Transverse colon (tissue), 4 donors: ENCODE results near the gene CHD6. TPM values are rescaled to one million over a fixed set of nuclear protein-coding genes. Genes with fewer than 3 reads are reported as not detected.

ENCODE experiments used
- DNase-seq: peaks from one replicate; pipeline ENCODE4 v3.0.0-alpha.2; 2019
- H3K27ac ChIP-seq, 4 donors: fragments of 200-600 bp; sonication (generic); 2 replicates each; pipeline ENCODE4 v1.5.1; 2016 to 2018; ENCODE audit warnings: inconsistent platforms in 4 of 4
- H3K27me3 ChIP-seq: fragments of 200-600 bp; sonication (generic); 2 replicates; pipeline ENCODE4 v1.5.1; 2017; ENCODE audit warnings: inconsistent platforms
- H3K36me3 ChIP-seq, 4 donors: fragments of 200-600 bp; sonication (generic); 2 replicates each; pipeline ENCODE4 v1.5.1; 2017 to 2019; ENCODE audit warnings: inconsistent platforms in 4 of 4
- H3K4me1 ChIP-seq, 4 donors: fragments of 200-600 bp; sonication (generic); 2 replicates each; pipeline ENCODE4 v1.5.1; 2017 to 2020; ENCODE audit warnings: inconsistent platforms in 4 of 4
- H3K4me3 ChIP-seq, 4 donors: fragments of 200-600 bp; sonication (generic); 1 replicate in 1 of 4; 2 replicates in 3 of 4; pipeline versions ENCODE4 v1.5.1 to v1.6.1; 2017 to 2019; ENCODE audit warnings: inconsistent platforms in 4 of 4
- H3K9me3 ChIP-seq, 2 donors: fragments of 200-600 bp; sonication (generic); 2 replicates each; pipeline ENCODE4 v1.5.1; 2017 to 2019; ENCODE audit warnings: inconsistent platforms in 2 of 2
- CTCF ChIP-seq, 5 experiments: fragments of 200-600 bp in 3 of 5; fragments of 450-650 bp in 2 of 5; sonication (generic) in 3 of 5; IDR thresholded peaks; 1 replicate in 2 of 5; 2 replicates in 3 of 5; pipeline ENCODE4 v1.5.1; 2016 to 2017; ENCODE audit warnings: antibody characterized with exemption in 5 of 5, inconsistent platforms in 3 of 5, mild to moderate bottlenecking in 2 of 5, moderate library complexity in 1 of 5
- EP300 ChIP-seq: sonication (generic); formaldehyde crosslinking; IDR thresholded peaks from one replicate; pipeline ENCODE4 v1.6.1; 2017; ENCODE audit warnings: antibody characterized with exemption, low read depth
- POLR2A ChIP-seq: fragments of 450-650 bp; IDR thresholded peaks from one replicate; pipeline ENCODE4 v1.6.1; 2016; ENCODE audit warnings: antibody characterized with exemption, mild to moderate bottlenecking, moderate library complexity
- POLR2AphosphoS5 ChIP-seq, 3 donors: sonication (generic); formaldehyde crosslinking; IDR thresholded peaks; one replicate each; pipeline ENCODE4 v1.6.1; 2016; ENCODE audit warnings: antibody characterized with exemption in 3 of 3
- WGBS, 2 donors: methylation state at CpG; one replicate each; pipeline ENCODE4 v1.1.5; 2018; ENCODE audit warnings: low coverage in 1 of 2; 5-methylcytosine and 5-hydroxymethylcytosine counted together
- in situ Hi-C, 4 donors: fragments of 200-750 bp; cut with MboI; loops; one replicate each; pipeline versions ENCODE4 v1.15.0 to v1.15.1; 2017; ENCODE audit warnings: low sequenced_read_pairs in 3 of 4, low pct_ligation_motif_present in 1 of 4, low pct_unique_long_range_greater_than_20kb in 1 of 4
- intact Hi-C: fragments of 100-400 bp; cut with DNase I; formaldehyde crosslinking; loops from one replicate; pipeline ENCODE4 v1.15.1; 2023; ENCODE audit warnings: low total_unique reads
- total RNA-seq, 4 donors: library from RNA; depleted of rRNA; stranded (reverse); fragments of >200 nt; gene quantifications; one replicate each; pipeline ENCODE4 v1.1.0, GENCODE V29; 2016

CHD6 gene, protein sequence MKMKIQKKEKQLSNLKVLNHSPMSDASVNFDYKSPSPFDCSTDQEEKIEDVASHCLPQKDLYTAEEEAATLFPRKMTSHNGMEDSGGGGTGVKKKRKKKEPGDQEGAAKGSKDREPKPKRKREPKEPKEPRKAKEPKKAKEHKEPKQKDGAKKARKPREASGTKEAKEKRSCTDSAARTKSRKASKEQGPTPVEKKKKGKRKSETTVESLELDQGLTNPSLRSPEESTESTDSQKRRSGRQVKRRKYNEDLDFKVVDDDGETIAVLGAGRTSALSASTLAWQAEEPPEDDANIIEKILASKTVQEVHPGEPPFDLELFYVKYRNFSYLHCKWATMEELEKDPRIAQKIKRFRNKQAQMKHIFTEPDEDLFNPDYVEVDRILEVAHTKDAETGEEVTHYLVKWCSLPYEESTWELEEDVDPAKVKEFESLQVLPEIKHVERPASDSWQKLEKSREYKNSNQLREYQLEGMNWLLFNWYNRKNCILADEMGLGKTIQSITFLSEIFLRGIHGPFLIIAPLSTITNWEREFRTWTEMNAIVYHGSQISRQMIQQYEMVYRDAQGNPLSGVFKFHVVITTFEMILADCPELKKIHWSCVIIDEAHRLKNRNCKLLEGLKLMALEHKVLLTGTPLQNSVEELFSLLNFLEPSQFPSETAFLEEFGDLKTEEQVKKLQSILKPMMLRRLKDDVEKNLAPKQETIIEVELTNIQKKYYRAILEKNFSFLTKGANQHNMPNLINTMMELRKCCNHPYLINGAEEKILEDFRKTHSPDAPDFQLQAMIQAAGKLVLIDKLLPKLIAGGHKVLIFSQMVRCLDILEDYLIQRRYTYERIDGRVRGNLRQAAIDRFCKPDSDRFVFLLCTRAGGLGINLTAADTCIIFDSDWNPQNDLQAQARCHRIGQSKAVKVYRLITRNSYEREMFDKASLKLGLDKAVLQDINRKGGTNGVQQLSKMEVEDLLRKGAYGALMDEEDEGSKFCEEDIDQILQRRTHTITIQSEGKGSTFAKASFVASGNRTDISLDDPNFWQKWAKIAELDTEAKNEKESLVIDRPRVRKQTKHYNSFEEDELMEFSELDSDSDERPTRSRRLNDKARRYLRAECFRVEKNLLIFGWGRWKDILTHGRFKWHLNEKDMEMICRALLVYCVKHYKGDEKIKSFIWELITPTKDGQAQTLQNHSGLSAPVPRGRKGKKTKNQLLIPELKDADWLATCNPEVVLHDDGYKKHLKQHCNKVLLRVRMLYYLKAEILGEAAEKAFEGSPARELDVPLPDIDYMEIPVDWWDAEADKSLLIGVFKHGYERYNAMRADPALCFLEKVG (N-terminal part only)
- total RNA-seq = 10 to 100 TPM; 27.3 to 42.1 (median 27.9) TPM

DNA sequence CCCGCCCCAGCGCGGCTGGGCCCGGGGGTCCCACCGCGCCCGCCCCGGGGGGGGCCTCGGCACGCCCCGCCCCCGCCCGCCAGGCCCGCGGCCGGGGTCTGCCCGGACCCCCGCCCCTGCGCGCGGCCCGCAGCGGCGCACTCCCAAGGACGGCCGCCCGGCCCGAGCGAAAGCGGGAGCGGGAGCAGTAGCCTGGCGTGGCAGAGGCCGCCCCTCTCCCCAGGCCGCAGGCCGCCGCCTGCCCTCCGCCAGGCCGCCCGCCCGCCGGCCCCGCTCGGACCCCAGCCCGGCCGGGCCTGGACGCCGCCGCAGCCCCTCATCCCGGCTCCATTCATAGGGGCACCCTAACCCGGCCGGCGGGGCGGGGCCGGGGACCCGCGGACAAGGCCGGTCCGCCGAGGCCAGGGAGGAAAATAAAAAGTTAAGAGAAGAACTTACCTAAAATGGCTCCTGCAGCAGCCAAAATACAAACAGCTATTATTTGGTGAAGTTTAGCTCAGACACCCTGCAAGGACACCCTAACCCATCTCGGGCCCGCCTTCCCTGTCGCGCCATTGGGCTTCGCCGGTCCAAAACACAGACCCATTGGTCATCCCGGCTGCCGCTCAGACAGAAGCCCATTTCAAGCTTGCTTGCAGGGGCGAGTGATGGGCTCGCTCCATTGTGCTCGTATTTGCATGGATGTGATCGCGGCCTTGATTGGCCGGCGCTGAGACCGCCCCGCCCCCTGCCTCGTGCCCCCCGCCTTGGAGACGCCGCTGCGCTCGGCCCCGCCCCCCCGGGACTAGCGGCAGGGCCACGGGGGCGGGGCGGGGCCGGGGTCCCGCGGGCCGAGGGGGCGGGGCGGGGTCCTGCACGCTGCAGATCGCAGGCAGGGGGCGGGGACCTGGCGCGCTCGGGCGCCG is at the start of gene CHD6:
Gene CHD6 (minus strand): TSS at position 476 of the 905 bp plus-strand sequence. CDS start 67,040 bp downstream, outside the sequence.
- Histone ChIP-seq H3K36me3 (no peaks in the 10 kb centered on the region), H3K27ac (peak within 1 kb of the TSS; percentile 89 to 94 (median 92)), H3K9me3 (no peaks in the 10 kb centered on the region), H3K4me1 (peaks cover 11 to 42% (median 19%) of the 10 kb centered on the region in 4 donors), H3K4me3 (peak within 1 kb of the TSS; percentile 91 to 100 (median 92)), H3K27me3 (no peaks in the 10 kb centered on the region)
- TF ChIP-seq CTCF (IDR thresholded peaks at IDR 0.05) = no peak
- TF ChIP-seq POLR2AphosphoS5 (IDR thresholded peaks at IDR 0.05) = peak; percentile 58 to 62 (median 59)
- peak; percentile 46 for TF ChIP-seq POLR2A
- in situ Hi-C loops = no loop called here
- intact Hi-C loops = no loop called here
- peak; percentile 99 for DNase-seq
- 1% methylated on average over 34 of the region's 102 CpGs; no CpG with 5 or more reads in 1 of the 2 donors for WGBS, 2 donors

DNA sequence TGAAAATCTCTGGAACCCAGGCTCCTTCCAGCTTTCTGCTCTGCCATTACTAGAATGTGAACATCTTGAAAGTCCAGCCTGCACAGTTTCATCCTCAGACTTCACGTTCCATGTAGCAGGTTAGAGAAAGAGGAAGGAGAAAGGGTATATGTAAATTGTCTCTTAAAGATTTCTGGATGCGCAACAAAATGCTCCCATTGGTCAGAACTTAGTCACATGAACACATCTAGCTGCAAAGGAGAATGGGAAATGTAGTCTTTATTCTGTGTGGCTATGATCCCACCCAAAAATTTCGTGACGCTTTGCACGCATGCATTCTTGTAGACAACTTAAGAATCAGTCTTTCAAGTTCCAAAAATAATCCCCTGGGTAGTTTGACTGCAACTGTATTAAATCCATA is 46.4 kb upstream of the CHD6 start:
- in situ Hi-C loops (no loop called here), intact Hi-C loops (no loop called here)
- no peak for DNase-seq
- WGBS, 2 donors = 68 to 84% methylated on average over 3 to 5 of the region's 5 CpGs
- Histone ChIP-seq H3K36me3 (no peaks in the 10 kb centered on the region), H3K4me3 (no peak overlapping the region), H3K4me1 (no peaks in the 10 kb centered on the region), H3K27me3 (no peaks in the 10 kb centered on the region), H3K9me3 (no peaks in the 10 kb centered on the region), H3K27ac (no peak overlapping the region)
- TF ChIP-seq CTCF (IDR thresholded peaks at IDR 0.05) (no peak), POLR2AphosphoS5 (IDR thresholded peaks at IDR 0.05) (no peak), POLR2A (no peak), EP300 (no peak)

- Histone ChIP-seq H3K27ac (no peak overlapping the region), H3K4me3 (no peak overlapping the region), H3K27me3 (no peaks in the 10 kb centered on the region), H3K4me1 (no peaks in the 10 kb centered on the region), H3K36me3 (no peaks in the 10 kb centered on the region), H3K9me3 (no peaks in the 10 kb centered on the region)
- WGBS, 2 donors = 61 to 72% methylated on average over 5 to 7 of the region's 7 CpGs
- in situ Hi-C loops (no loop called here), intact Hi-C loops (no loop called here)
- TF ChIP-seq POLR2A (no peak), EP300 (no peak), CTCF (IDR thresholded peaks at IDR 0.05) (no peak), POLR2AphosphoS5 (IDR thresholded peaks at IDR 0.05) (no peak)
- no peak for DNase-seq
Observed at GRCh38 chr20:41657655-41658054, 39.5 kb upstream of the CHD6 start.
